GM23338 (cell line): ENCODE data around the gene NME9. TPM values are rescaled to one million over a fixed set of nuclear protein-coding genes. Genes with fewer than 3 reads are reported as not detected.

Experiments
- ATAC-seq: fragments of 200-7000 bp; cut with Tn5 transposase; 3 replicates; pipeline ENCODE4 v1.9.1; 2020
- DNase-seq: peaks from one replicate; pipeline ENCODE4 v3.0.0-alpha.2; 2015; ENCODE audit warnings: low spot score
- H2AFZ ChIP-seq: fragments of 200-600 bp; sonication (generic); 2 replicates; pipeline ENCODE4 v1.8.0; 2016; ENCODE audit warnings: antibody characterized with exemption, mild to moderate bottlenecking, moderate library complexity
- H3F3A ChIP-seq: fragments of 200-600 bp; sonication (generic); replicated peaks from 2 replicates; pipeline ENCODE4 v1.8.0; 2017; ENCODE audit warnings: antibody characterized with exemption, mixed run types, low read depth
- H3K27ac ChIP-seq: fragments of 200-600 bp; sonication (generic); 2 replicates; pipeline ENCODE4 v1.6.1; 2016; ENCODE audit warnings: low read depth
- H3K27me3 ChIP-seq: fragments of 200-600 bp; sonication (generic); 2 replicates; pipeline ENCODE4 v1.8.0; 2016; ENCODE audit warnings: mild to moderate bottlenecking, mixed run types, moderate library complexity; ENCODE audit not compliant: insufficient read depth
- H3K36me3 ChIP-seq: fragments of 200-600 bp; sonication (generic); 2 replicates; pipeline ENCODE4 v1.8.0; 2016; ENCODE audit warnings: mild to moderate bottlenecking; ENCODE audit not compliant: insufficient read depth
- H3K4me1 ChIP-seq: fragments of 200-600 bp; sonication (generic); 2 replicates; pipeline ENCODE4 v1.8.0; 2016; ENCODE audit warnings: mild to moderate bottlenecking, moderate library complexity; ENCODE audit not compliant: insufficient read depth
- H3K4me2 ChIP-seq: fragments of 200-600 bp; sonication (generic); 2 replicates; pipeline ENCODE4 v1.7.1; 2017; ENCODE audit warnings: mixed run types
- H3K4me3 ChIP-seq: fragments of 200-600 bp; sonication (generic); 2 replicates; pipeline ENCODE4 v1.6.1; 2016; ENCODE audit warnings: mixed run types
- H3K79me2 ChIP-seq: fragments of 200-600 bp; sonication (generic); replicated peaks from 2 replicates; pipeline ENCODE4 v1.8.0; 2017; ENCODE audit warnings: mild to moderate bottlenecking; ENCODE audit not compliant: insufficient read depth
- H3K9me2 ChIP-seq: fragments of 200-600 bp; sonication (generic); 2 replicates; pipeline ENCODE4 v1.8.0; 2017; ENCODE audit not compliant: insufficient read depth
- H4K20me1 ChIP-seq: fragments of 200-600 bp; sonication (generic); replicated peaks from 2 replicates; pipeline ENCODE4 v1.8.0; 2017; ENCODE audit warnings: mild to moderate bottlenecking; ENCODE audit not compliant: insufficient read depth
- H3K27ac Mint-ChIP-seq: 2 replicates; pipeline ENCODE4 v1.8.0; 2020; ENCODE audit warnings: inconsistent platforms, mild to moderate bottlenecking, moderate library complexity, mixed read lengths
- H3K27me3 Mint-ChIP-seq: 3 replicates; pipeline ENCODE4 v1.8.0; 2022; ENCODE audit warnings: low read depth, mild to moderate bottlenecking, moderate library complexity, mixed read lengths, inconsistent platforms; ENCODE audit not compliant: insufficient read depth, poor library complexity
- H3K36me3 Mint-ChIP-seq: 3 replicates; pipeline ENCODE4 v1.8.0; 2021; ENCODE audit warnings: low read depth, mild to moderate bottlenecking, inconsistent platforms, moderate library complexity, mixed read lengths
- H3K4me1 Mint-ChIP-seq: 3 replicates; pipeline ENCODE4 v1.8.0; 2020; ENCODE audit warnings: mild to moderate bottlenecking, inconsistent platforms, mixed read lengths
- H3K4me3 Mint-ChIP-seq: 3 replicates; pipeline ENCODE4 v1.8.0; 2021; ENCODE audit warnings: moderate library complexity, mild to moderate bottlenecking, inconsistent platforms, mixed read lengths
- H3K9me3 Mint-ChIP-seq: 3 replicates; pipeline ENCODE4 v1.8.0; 2020; ENCODE audit warnings: moderate library complexity, mild to moderate bottlenecking, inconsistent platforms, mixed read lengths
- CREB1 ChIP-seq: fragments of 250-450 bp; sonication (Bioruptor Pico); IDR thresholded peaks from 2 replicates; pipeline ENCODE4 v1.5.0; 2020; ENCODE audit warnings: low read depth, mild to moderate bottlenecking, moderate library complexity
- NANOG ChIP-seq: IDR thresholded peaks from 2 replicates; pipeline ENCODE4 v1.6.1; 2016; ENCODE audit warnings: antibody characterized with exemption, borderline replicate concordance
- REST ChIP-seq: IDR thresholded peaks from one replicate; pipeline ENCODE4 v1.6.1; 2018; ENCODE audit warnings: antibody characterized with exemption; ENCODE audit not compliant: unreplicated experiment
- polyA plus RNA-seq: library from polyadenylated mRNA; unstranded; fragments of >200 nt; fragmentation: Nextera tagmentation; extraction: Ambion mirVana; gene quantifications from 2 replicates; pipeline ENCODE4 v1.2.1, GENCODE V29; 2016
- total RNA-seq: library from RNA; depleted of rRNA; stranded (reverse); fragments of >200 nt; shearing (Covaris generic); gene quantifications from 2 replicates; pipeline ENCODE4 v1.2.3, GENCODE V29; 2014
- TF ChIP-seq, protein P1 (sequence below): fragments of 250-450 bp; sonication (Bioruptor Pico); IDR thresholded peaks from 2 replicates; pipeline ENCODE4 v1.5.0; 2020; ENCODE audit warnings: mild to moderate bottlenecking, moderate library complexity
- TF ChIP-seq, protein P2 (sequence below), 2 experiments: fragments of 200-600 bp in 1 of 2; sonication (generic) in 1 of 2; conservative IDR thresholded peaks; 2 replicates each; pipeline versions ENCODE4 v1.5.1 to v1.6.1; 2016 to 2017; ENCODE audit warnings: antibody characterized with exemption in 2 of 2, low read depth in 2 of 2, mild to moderate bottlenecking in 2 of 2, moderate library complexity in 1 of 2

NME9 gene
- total and polyA plus RNA-seq, 2 experiments from 2014 or later: 0.14 to 2.0 TPM

- no peaks in the 10 kb centered on the region for H3F3A ChIP-seq
- DNase-seq (no peak), ATAC-seq (no peak)
- Mint-ChIP-seq H3K27me3 (no peaks in the 10 kb centered on the region), H3K4me1 (peaks cover 12% of the 10 kb centered on the region), H3K4me3 (no peak overlapping the region), H3K9me3 (no peaks in the 10 kb centered on the region), H3K27ac (no peak overlapping the region), H3K36me3 (no peaks in the 10 kb centered on the region)
- peaks cover 4% of the 10 kb centered on the region; the same call in 1 of the 2 replicates for H3K36me3 ChIP-seq
- H2AFZ ChIP-seq: no peak overlapping the region
- no peaks in the 10 kb centered on the region for H3K27me3 ChIP-seq
- H4K20me1 ChIP-seq: no peaks in the 10 kb centered on the region
- H3K4me1 ChIP-seq: no peaks in the 10 kb centered on the region
- H3K9me2 ChIP-seq: no peaks in the 10 kb centered on the region
- H3K79me2 ChIP-seq: no peaks in the 10 kb centered on the region
- no peak overlapping the region for H3K27ac ChIP-seq
- H3K4me2 ChIP-seq: no peak overlapping the region
- no peak overlapping the region for H3K4me3 ChIP-seq
- TF ChIP-seq REST: no peak
- TF ChIP-seq, protein P1, sequence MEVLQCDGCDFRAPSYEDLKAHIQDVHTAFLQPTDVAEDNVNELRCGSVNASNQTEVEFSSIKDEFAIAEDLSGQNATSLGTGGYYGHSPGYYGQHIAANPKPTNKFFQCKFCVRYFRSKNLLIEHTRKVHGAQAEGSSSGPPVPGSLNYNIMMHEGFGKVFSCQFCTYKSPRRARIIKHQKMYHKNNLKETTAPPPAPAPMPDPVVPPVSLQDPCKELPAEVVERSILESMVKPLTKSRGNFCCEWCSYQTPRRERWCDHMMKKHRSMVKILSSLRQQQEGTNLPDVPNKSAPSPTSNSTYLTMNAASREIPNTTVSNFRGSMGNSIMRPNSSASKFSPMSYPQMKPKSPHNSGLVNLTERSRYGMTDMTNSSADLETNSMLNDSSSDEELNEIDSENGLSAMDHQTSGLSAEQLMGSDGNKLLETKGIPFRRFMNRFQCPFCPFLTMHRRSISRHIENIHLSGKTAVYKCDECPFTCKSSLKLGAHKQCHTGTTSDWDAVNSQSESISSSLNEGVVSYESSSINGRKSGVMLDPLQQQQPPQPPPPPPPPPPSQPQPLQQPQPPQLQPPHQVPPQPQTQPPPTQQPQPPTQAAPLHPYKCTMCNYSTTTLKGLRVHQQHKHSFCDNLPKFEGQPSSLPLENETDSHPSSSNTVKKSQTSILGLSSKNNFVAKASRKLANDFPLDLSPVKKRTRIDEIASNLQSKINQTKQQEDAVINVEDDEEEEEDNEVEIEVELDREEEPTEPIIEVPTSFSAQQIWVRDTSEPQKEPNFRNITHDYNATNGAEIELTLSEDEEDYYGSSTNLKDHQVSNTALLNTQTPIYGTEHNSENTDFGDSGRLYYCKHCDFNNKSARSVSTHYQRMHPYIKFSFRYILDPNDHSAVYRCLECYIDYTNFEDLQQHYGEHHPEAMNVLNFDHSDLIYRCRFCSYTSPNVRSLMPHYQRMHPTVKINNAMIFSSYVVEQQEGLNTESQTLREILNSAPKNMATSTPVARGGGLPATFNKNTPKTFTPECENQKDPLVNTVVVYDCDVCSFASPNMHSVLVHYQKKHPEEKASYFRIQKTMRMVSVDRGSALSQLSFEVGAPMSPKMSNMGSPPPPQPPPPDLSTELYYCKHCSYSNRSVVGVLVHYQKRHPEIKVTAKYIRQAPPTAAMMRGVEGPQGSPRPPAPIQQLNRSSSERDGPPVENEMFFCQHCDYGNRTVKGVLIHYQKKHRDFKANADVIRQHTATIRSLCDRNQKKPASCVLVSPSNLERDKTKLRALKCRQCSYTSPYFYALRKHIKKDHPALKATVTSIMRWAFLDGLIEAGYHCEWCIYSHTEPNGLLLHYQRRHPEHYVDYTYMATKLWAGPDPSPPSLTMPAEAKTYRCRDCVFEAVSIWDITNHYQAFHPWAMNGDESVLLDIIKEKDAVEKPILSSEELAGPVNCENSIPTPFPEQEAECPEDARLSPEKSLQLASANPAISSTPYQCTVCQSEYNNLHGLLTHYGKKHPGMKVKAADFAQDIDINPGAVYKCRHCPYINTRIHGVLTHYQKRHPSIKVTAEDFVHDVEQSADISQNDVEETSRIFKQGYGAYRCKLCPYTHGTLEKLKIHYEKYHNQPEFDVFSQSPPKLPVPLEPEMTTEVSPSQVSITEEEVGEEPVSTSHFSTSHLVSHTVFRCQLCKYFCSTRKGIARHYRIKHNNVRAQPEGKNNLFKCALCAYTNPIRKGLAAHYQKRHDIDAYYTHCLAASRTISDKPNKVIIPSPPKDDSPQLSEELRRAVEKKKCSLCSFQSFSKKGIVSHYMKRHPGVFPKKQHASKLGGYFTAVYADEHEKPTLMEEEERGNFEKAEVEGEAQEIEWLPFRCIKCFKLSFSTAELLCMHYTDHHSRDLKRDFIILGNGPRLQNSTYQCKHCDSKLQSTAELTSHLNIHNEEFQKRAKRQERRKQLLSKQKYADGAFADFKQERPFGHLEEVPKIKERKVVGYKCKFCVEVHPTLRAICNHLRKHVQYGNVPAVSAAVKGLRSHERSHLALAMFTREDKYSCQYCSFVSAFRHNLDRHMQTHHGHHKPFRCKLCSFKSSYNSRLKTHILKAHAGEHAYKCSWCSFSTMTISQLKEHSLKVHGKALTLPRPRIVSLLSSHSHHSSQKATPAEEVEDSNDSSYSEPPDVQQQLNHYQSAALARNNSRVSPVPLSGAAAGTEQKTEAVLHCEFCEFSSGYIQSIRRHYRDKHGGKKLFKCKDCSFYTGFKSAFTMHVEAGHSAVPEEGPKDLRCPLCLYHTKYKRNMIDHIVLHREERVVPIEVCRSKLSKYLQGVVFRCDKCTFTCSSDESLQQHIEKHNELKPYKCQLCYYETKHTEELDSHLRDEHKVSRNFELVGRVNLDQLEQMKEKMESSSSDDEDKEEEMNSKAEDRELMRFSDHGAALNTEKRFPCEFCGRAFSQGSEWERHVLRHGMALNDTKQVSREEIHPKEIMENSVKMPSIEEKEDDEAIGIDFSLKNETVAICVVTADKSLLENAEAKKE (CRISPR knock-in tag): no peak
- no peak for TF ChIP-seq NANOG
- no peak for TF ChIP-seq CREB1 (CRISPR knock-in tag)
- TF ChIP-seq, protein P2, sequence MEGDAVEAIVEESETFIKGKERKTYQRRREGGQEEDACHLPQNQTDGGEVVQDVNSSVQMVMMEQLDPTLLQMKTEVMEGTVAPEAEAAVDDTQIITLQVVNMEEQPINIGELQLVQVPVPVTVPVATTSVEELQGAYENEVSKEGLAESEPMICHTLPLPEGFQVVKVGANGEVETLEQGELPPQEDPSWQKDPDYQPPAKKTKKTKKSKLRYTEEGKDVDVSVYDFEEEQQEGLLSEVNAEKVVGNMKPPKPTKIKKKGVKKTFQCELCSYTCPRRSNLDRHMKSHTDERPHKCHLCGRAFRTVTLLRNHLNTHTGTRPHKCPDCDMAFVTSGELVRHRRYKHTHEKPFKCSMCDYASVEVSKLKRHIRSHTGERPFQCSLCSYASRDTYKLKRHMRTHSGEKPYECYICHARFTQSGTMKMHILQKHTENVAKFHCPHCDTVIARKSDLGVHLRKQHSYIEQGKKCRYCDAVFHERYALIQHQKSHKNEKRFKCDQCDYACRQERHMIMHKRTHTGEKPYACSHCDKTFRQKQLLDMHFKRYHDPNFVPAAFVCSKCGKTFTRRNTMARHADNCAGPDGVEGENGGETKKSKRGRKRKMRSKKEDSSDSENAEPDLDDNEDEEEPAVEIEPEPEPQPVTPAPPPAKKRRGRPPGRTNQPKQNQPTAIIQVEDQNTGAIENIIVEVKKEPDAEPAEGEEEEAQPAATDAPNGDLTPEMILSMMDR (conservative IDR thresholded peaks at IDR 0.05; ENCODE audit: low read depth in 2 of 2): no peak
Measured at GRCh38 chr3:138281561-138281960, 48.1 kb downstream of the NME9 start.
